ENCODE data around the gene WNT10A.
"Not testable (repeated sequence)": the region's sequence is repeated elsewhere in the genome, so short reads cannot be mapped to it uniquely, and the experiment has no call there.

Gene WNT10A

GRCh38 chr2:218880102-218880858, at the start of gene WNT10A:
WNT10A (plus strand) TSS chr2:218880852; CDS start chr2:218880996, 144 bp downstream.
- DNase-seq (ENCODE audit: low spot score) = no peak

GRCh38 chr2:218831378-218831990, 49.2 kb upstream of the WNT10A start, which contains the start of gene PRKAG3:
PRKAG3 (minus strand) TSS chr2:218831803.
- no peak for DNase-seq (ENCODE audit: low spot score)

- DNase-seq (ENCODE audit: low spot score) = no peak
These were observed 48.6 kb upstream of the WNT10A start for GRCh38 chr2:218832081-218832480.

- no peak for DNase-seq (ENCODE audit: low spot score)
These were observed 48.1 kb upstream of the WNT10A start for GRCh38 chr2:218832520-218832919.

- no peak for DNase-seq (ENCODE audit: low spot score)
These were observed 47.5 kb upstream of the WNT10A start for GRCh38 chr2:218833023-218833609.

- no peak for DNase-seq (ENCODE audit: low spot score)
These were observed 46.0 kb upstream of the WNT10A start for GRCh38 chr2:218834685-218835084.

GRCh38 chr2:218837495-218837894, 43.2 kb upstream of the WNT10A start:
- no peak for DNase-seq (ENCODE audit: low spot score)

GRCh38 chr2:218839430-218839829, 41.2 kb upstream of the WNT10A start:
- no peak for DNase-seq (ENCODE audit: low spot score)

- DNase-seq (ENCODE audit: low spot score) = no peak
These were observed 40.8 kb upstream of the WNT10A start for GRCh38 chr2:218839888-218840287.

GRCh38 chr2:218844334-218844733, 36.3 kb upstream of the WNT10A start:
- not testable (repeated sequence) for DNase-seq (ENCODE audit: low spot score)

- not testable (repeated sequence) for DNase-seq (ENCODE audit: low spot score)
These were observed 33.7 kb upstream of the WNT10A start for GRCh38 chr2:218846963-218847362.

GRCh38 chr2:218849721-218850120, 30.9 kb upstream of the WNT10A start:
- no peak for DNase-seq (ENCODE audit: low spot score)

GRCh38 chr2:218850796-218851195, 29.9 kb upstream of the WNT10A start:
- DNase-seq (ENCODE audit: low spot score) = no peak

- DNase-seq (ENCODE audit: low spot score) = no peak
These were observed 29.4 kb upstream of the WNT10A start for GRCh38 chr2:218851286-218851685.

- DNase-seq (ENCODE audit: low spot score) = peak; percentile 35
These were observed 27.6 kb upstream of the WNT10A start for GRCh38 chr2:218852911-218853667.

GRCh38 chr2:218853766-218854165, 26.9 kb upstream of the WNT10A start:
- no peak for DNase-seq (ENCODE audit: low spot score)

- no peak for DNase-seq (ENCODE audit: low spot score)
These were observed 25.8 kb upstream of the WNT10A start for GRCh38 chr2:218854860-218855259.

- DNase-seq (ENCODE audit: low spot score) = no peak
These were observed 25.1 kb upstream of the WNT10A start for GRCh38 chr2:218855305-218856166.

GRCh38 chr2:218856167-218856895, 24.3 kb upstream of the WNT10A start:
- DNase-seq (ENCODE audit: low spot score) = no peak

- no peak for DNase-seq (ENCODE audit: low spot score)
These were observed 23.8 kb upstream of the WNT10A start for GRCh38 chr2:218856896-218857243.
